IPS-NIHi11 (cell line): ENCODE measurements around the gene HSPG2.

Source experiments
- DNase-seq: peaks from one replicate; pipeline ENCODE4 v3.0.0; 2012; ENCODE audit warnings: mixed read lengths, low spot score

HSPG2 gene

GRCh38 chr1:21879928-21880618, 57.0 kb downstream of the HSPG2 start:
- DNase-seq: no peak

DNA sequence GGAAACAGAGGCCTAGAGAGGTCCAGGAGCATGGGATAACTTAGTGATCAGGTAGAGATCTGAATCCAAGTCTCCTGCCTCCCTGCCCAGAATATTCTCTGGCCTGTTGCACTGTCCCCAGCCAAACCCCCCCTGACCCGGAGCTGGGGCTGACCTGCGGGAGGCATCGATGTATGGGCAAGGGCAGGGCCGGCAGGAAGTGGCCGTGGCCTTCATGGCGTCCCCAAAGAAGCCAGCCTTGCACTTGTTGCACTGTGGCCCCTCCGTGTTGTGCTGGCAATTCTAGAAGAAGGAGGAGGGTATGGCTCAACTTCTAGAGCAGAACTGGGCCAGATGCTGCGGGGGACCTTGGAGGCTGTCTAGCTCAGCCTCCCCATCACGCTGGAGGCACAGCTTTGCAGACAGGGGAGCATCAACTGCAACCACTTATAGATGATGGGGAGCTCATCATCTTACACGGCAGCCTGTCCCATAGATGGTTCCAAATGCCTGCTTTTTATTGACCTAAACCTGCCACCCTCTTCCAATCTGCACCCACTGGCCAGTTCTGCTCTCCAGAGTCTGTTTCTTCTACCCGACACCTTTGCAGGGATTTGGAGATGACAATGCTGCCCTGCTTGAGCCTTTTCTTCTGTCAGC, 58.2 kb downstream of the HSPG2 start:
- DNase-seq: no peak

DNA sequence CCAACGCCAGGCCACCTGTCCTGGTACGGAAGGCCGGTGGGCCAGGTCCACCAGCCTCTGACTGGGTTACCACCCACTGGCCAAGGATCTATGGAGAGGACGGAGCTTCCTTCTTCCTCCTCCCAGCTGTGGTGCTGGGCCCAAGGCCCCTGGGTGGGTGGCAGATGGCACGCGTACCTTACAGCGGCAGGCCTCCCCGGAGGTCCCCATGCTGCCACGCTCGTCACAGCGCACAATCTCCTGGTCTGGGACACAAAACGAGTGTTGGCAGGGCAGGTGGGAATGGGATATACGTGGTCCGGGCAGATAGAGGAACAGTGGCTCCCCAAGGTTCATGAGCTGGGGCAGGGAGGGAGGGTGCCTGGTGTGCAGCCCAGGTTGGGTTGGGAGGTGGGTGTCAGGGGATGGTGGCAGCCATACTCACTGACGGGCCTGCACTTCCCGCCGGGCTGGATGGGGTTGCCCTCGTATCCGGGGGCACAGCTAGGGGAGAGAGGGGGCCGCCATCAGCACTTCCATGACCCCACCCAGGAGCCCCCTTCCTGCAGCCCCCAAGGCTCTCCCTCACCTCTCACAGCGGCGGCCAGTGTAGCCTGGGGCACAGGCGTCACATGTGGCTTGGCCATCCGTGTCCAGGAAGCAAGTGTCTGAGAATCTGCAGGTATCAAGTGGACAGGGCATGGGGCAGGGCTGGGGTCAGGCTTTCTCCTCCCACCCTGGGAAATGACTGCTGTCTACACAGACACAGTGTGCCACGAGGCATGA, 58.9 kb downstream of the HSPG2 start:
- no peak for DNase-seq

- no peak for DNase-seq
Measured at GRCh38 chr1:21876267-21876666, 60.8 kb downstream of the HSPG2 start.

- DNase-seq: no peak
Measured at GRCh38 chr1:21875621-21876063, 61.5 kb downstream of the HSPG2 start.

- DNase-seq: no peak
Measured at GRCh38 chr1:21874778-21875547, 62.1 kb downstream of the HSPG2 start.

DNA sequence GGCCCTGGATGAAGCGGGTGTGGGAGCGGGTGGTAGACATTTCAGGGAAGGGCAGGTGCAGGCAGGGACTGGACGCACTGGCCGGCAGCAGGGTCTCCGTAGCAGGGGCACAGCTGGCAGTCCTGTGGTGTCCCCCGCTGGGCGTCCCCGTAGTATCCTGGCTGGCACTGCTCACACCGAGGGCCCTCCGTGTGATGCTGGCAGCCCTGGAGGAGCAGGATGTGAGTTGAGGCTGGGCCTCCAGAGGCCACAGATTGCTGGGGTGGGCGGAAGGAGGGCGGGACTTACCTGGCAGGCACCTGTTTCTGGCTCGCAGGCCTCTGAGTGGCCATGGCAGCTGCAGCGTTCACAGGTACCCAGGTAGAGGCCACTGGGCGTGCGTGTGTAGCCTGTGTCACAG, 62.8 kb downstream of the HSPG2 start:
- DNase-seq: no peak

- DNase-seq: no peak
Measured at GRCh38 chr1:21873761-21874160, 63.3 kb downstream of the HSPG2 start.

GRCh38 chr1:21873174-21873573, 63.9 kb downstream of the HSPG2 start:
- DNase-seq: no peak

DNA sequence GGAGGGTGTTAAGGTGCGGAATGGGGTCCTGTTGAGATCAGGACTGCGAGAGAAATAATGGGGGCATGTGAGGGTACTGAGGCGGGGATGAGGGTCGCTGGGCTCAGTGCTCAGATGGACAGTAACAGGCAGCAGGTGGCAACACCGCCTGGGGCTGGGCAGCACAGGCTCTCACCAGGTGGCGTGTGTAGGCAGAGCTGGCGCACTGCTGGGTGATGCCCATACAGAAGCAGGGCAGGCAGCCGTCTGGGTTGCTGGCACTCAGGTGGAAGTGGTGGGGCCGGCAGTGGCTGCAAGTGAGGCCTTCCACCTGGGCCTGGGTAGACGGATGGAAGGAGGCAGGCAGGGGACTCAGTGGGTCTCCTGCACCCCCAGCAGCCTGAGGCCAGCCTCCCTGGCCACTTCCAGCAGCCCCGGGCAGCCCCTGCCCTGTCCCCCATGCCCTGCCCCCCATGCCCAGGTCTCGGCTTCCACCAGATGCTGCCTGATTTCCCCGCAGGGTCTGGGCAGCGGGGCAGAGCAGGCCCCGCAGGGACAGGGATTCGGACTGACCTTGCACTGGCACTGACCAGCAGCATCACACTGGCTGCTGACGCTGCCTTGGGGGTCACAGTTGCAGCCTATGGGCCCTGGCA, 64.5 kb downstream of the HSPG2 start:
- DNase-seq: no peak

DNA sequence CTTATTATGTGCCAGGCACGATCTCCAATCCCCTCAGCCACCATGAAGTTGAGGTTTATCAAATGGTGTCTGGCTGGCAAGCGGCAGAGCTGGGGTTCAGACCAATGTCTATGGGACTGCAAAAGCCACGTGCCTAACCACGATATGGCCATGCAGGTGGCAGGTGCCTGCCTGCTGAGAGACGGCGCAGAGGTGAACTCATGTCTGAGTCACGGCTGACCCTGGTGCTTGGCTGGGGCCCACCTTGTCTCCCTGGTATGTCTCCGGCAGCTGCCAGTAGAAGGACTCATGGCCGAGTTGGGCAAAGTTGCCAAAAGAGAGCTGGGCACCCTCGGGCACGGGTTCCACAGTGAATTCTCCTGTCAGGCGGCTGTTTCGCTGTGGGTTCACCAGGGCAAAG, 65.2 kb downstream of the HSPG2 start:
- DNase-seq: no peak

GRCh38 chr1:21870611-21871010, 66.5 kb downstream of the HSPG2 start:
- DNase-seq: no peak

GRCh38 chr1:21869620-21870121, 67.4 kb downstream of the HSPG2 start:
- DNase-seq: peak; percentile 75

DNA sequence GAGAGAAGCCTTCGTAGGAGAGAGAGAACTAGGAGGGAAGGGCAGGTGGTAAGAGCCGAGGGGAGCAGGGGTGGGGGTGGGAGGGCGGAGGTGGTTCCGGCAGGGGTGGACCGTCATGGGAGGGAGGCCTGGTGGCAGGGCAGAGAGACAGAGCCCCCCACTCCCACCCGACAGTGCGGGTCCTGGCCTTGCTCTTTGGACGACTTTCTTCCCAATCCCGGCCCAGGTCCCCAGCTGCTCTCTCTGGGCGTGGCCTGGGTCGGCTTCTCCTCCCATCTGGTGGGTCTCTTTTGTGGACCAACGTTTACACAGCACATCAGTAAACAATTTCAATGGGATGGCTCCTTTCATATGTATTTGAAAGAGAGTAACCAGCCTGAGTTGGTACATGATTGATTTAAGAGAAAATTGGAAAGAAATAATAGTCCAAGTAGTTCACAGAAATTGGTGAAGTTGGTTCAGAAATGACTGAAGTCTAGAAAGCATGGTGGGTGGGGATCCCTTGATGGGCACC, 68.1 kb downstream of the HSPG2 start:
- no peak for DNase-seq

- no peak for DNase-seq
Measured at GRCh38 chr1:21868482-21868881, 68.6 kb downstream of the HSPG2 start.

DNA sequence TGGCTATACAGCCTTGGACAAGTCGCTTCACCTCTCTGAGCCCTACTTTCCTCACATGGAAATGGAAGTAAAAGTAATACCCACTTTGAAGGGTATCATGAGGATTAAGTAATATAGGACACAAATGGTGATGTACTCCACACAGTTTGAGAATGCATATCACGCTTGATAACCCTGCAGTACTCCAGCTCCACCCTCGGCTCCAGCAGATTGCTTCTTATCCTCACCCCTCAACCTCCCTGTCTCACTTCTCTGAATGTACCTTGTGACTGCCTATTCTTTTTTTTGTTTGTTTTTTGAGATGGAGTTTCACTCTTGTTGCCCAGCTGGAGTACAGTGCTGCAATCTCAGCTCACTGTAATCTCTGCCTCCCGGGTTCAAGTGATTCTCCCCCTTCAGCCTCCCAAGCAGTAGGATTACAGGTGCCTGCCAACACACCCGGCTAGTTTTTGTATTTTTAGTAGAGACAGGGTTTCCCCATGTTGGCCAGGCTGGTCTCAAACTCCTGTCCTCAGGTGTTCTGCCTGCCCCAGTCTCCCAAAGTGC, 69.6 kb downstream of the HSPG2 start:
- no peak for DNase-seq

DNA sequence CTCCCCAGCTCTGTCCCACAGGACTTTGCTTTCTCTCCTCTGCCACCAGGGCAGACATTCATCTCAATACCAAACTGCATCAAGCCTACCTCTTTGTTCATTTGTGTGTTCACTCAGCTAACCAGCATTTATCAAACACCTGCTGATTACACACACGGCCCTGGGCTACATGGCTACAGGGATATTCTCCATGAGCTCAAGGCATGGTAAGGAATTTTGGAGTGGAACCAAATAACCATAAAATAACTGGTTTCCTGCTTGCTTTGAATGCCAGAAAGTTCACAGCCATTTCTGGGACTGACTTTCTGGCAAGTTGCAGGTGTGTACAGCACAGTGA, 70.4 kb downstream of the HSPG2 start:
- DNase-seq: no peak

GRCh38 chr1:21865943-21866706, 71.0 kb downstream of the HSPG2 start:
- peak; percentile 88 for DNase-seq

DNA sequence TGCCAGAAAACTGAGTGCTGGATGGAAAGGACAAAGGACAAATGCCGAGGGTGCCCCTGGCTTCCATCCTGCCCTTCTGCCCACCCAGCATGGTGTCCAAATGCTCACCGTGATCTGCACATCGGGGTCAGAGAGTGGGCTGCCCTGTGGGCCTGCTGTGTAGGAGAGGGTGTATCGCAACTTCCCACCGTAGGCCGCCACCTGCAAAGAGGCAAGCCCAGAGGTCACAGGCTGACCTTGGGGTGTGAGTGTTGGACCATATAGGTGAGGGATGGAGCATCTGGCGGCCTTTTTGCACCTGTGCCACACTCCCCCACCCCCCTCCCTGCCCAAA, 71.5 kb downstream of the HSPG2 start:
- no peak for DNase-seq

- no peak for DNase-seq
Measured at GRCh38 chr1:21864730-21865129, 72.4 kb downstream of the HSPG2 start.

- DNase-seq: no peak
Measured at GRCh38 chr1:21863981-21864380, 73.1 kb downstream of the HSPG2 start.
